ENCODE data around the gene UNC119. TPM values are rescaled to one million over a fixed set of nuclear protein-coding genes. Genes with fewer than 3 reads are reported as not detected.

UNC119 gene
- total RNA-seq, 2 experiments from 2014 or later, result 14.2 to 14.9 TPM

DNA sequence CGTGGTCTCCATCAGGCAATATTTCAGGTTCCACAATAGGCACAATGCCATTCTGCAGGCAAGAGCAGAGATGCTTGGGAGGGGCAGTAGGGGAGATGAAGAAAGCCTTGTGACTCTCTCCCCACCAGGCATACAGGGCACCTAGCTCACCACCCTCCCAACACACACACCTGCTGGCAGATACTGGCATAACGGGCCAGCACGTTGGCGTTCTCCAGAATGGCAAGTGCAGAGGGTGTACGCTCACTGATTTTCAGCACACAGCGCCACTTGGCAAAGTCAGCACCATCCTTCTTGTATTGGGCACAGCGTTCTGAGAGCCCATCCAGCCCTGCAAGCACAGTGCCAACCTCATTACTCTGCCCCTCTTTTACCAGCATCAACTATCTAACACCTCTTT is 22.1 kb upstream of the UNC119 start:
- H3K9me3 ChIP-seq (ENCODE audit: low read length), result no peaks in the 10 kb centered on the region
- no TSS peak for BruUV-seq (replicated peaks)
- no peaks in the 10 kb centered on the region for H4K20me1 ChIP-seq (ENCODE audit: insufficient read depth, low read length)
- peaks cover 21% of the 10 kb centered on the region for H3K4me1 ChIP-seq (ENCODE audit: insufficient read depth, low read length, poor library complexity, severe bottlenecking)
- CTCF ChIA-PET (ENCODE audit: unreplicated experiment), result no interaction called here
- peaks cover 47% of the 10 kb centered on the region for H3K36me3 ChIP-seq (ENCODE audit: insufficient read depth, low read length)
- POLR2A ChIA-PET, result no interaction called here
- H3K4me3 ChIP-seq (ENCODE audit: low read depth, low read length, poor library complexity, severe bottlenecking), result no peak overlapping the region
- H3K4me2 ChIP-seq (ENCODE audit: low read length), result no peak overlapping the region
- H3K79me2 ChIP-seq (ENCODE audit: insufficient read depth, low read depth, low read length), result no peaks in the 10 kb centered on the region
- intact Hi-C loops (cut with micrococcal nuclease; ENCODE audit: unreplicated experiment), result no loop called here
- TF ChIP-seq, protein P1, sequence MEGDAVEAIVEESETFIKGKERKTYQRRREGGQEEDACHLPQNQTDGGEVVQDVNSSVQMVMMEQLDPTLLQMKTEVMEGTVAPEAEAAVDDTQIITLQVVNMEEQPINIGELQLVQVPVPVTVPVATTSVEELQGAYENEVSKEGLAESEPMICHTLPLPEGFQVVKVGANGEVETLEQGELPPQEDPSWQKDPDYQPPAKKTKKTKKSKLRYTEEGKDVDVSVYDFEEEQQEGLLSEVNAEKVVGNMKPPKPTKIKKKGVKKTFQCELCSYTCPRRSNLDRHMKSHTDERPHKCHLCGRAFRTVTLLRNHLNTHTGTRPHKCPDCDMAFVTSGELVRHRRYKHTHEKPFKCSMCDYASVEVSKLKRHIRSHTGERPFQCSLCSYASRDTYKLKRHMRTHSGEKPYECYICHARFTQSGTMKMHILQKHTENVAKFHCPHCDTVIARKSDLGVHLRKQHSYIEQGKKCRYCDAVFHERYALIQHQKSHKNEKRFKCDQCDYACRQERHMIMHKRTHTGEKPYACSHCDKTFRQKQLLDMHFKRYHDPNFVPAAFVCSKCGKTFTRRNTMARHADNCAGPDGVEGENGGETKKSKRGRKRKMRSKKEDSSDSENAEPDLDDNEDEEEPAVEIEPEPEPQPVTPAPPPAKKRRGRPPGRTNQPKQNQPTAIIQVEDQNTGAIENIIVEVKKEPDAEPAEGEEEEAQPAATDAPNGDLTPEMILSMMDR (conservative IDR thresholded peaks at IDR 0.05; ENCODE audit: low read length), result no peak
- no peak for TF ChIP-seq EZH2phosphoT487 (IDR thresholded peaks at IDR 0.05; ENCODE audit: borderline replicate concordance, low read depth, low read length)
- no peak overlapping the region for H2AFZ ChIP-seq (ENCODE audit: low read length)
- no peak for DNase-seq (ENCODE audit: low spot score)
- no peak overlapping the region for H3K27ac ChIP-seq (ENCODE audit: low read depth, low read length, poor library complexity, severe bottlenecking)
- H3K9me2 ChIP-seq (ENCODE audit: insufficient read depth, low read length), result no peaks in the 10 kb centered on the region

DNA sequence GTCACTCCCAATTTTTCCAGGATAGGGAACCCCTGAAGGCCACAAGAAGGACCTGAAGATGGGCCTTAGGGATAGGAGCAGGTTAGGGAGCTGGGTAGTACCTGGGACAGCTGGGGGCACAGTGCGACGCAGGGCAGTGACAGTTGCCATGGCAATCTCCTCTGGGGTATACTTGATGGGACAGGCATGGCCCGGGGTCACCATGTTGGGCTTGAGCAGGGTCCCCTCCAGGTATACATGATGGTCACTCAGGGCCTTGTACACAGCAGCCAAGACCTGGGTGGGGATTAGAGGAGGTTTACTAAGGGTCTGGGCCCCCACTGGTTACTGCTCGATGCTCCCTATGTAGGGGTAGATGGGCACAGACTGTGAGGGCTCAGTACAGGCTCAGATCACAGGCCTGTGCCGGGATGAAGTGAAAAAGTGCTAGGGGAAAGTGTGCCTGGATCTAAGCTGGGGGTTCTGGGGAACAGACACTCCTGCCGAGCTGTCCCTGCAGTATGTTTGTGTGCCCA is 21.6 kb upstream of the UNC119 start:
- CTCF ChIA-PET (ENCODE audit: unreplicated experiment), result no interaction called here
- DNase-seq (ENCODE audit: low spot score), result no peak
- intact Hi-C loops (cut with micrococcal nuclease; ENCODE audit: unreplicated experiment), result no loop called here
- Histone ChIP-seq H3K9me3 (ENCODE audit: low read length) (no peaks in the 10 kb centered on the region), H3K36me3 (ENCODE audit: insufficient read depth, low read length) (peaks cover 42% of the 10 kb centered on the region), H4K20me1 (ENCODE audit: insufficient read depth, low read length) (no peaks in the 10 kb centered on the region), H3K4me3 (ENCODE audit: low read depth, low read length, poor library complexity, severe bottlenecking) (no peak overlapping the region), H3K79me2 (ENCODE audit: insufficient read depth, low read depth, low read length) (no peaks in the 10 kb centered on the region), H3K4me1 (ENCODE audit: insufficient read depth, low read length, poor library complexity, severe bottlenecking) (peaks cover 23% of the 10 kb centered on the region), H3K27ac (ENCODE audit: low read depth, low read length, poor library complexity, severe bottlenecking) (no peak overlapping the region), H3K9me2 (ENCODE audit: insufficient read depth, low read length) (no peaks in the 10 kb centered on the region), H2AFZ (ENCODE audit: low read length) (no peak overlapping the region), H3K4me2 (ENCODE audit: low read length) (no peak overlapping the region)
- no peak for TF ChIP-seq EZH2phosphoT487 (IDR thresholded peaks at IDR 0.05; ENCODE audit: borderline replicate concordance, low read depth, low read length)
- TF ChIP-seq, protein P1 (conservative IDR thresholded peaks at IDR 0.05; ENCODE audit: low read length), result no peak
- BruUV-seq (replicated peaks), result no TSS peak
- POLR2A ChIA-PET, result interaction anchor here (0.5 kb wide), 1 partner anchor 23 kb away, joined by 3 read pairs; no protein-coding TSS in a partner anchor

DNA sequence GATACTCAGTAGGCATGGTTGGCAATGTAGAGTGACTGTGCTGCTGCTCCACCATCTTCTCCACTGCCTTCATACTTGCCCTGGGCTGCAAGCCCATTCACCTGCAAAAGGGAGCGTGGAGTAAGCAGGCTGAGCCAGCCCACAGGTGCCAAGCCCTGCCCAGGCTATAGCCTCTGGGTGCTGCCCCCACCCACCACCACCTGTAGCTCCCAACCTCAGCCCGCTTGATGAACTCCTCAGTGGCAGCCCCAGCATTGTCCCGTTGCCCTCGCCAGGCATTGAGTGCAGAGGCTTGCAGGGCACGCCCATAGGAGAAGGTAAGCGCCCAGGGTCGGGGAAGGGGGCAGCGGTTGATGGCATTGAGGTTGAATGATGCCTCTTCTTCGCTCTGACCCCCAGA is 21.1 kb upstream of the UNC119 start:
- Histone ChIP-seq H3K4me3 (ENCODE audit: low read depth, low read length, poor library complexity, severe bottlenecking) (no peak overlapping the region), H3K4me1 (ENCODE audit: insufficient read depth, low read length, poor library complexity, severe bottlenecking) (peaks cover 24% of the 10 kb centered on the region), H3K9me2 (ENCODE audit: insufficient read depth, low read length) (no peaks in the 10 kb centered on the region), H4K20me1 (ENCODE audit: insufficient read depth, low read length) (no peaks in the 10 kb centered on the region), H3K27ac (ENCODE audit: low read depth, low read length, poor library complexity, severe bottlenecking) (no peak overlapping the region), H3K79me2 (ENCODE audit: insufficient read depth, low read depth, low read length) (no peaks in the 10 kb centered on the region), H2AFZ (ENCODE audit: low read length) (no peak overlapping the region), H3K4me2 (ENCODE audit: low read length) (no peak overlapping the region), H3K36me3 (ENCODE audit: insufficient read depth, low read length) (peaks cover 37% of the 10 kb centered on the region), H3K9me3 (ENCODE audit: low read length) (no peaks in the 10 kb centered on the region)
- ChIA-PET POLR2A (no interaction called here), CTCF (ENCODE audit: unreplicated experiment) (no interaction called here)
- no peak for DNase-seq (ENCODE audit: low spot score)
- TF ChIP-seq, protein P1 (conservative IDR thresholded peaks at IDR 0.05; ENCODE audit: low read length), result no peak
- no peak for TF ChIP-seq EZH2phosphoT487 (IDR thresholded peaks at IDR 0.05; ENCODE audit: borderline replicate concordance, low read depth, low read length)
- intact Hi-C loops (cut with micrococcal nuclease; ENCODE audit: unreplicated experiment), result no loop called here
- BruUV-seq (replicated peaks), result no TSS peak

Data from OCI-LY7 (cell line).